ENCODE results near the gene TMED6.

The TMED6 gene

GRCh38 chr16:69322343-69322742 lies 29.2 kb downstream of the TMED6 start:
- no peak for DNase-seq

GRCh38 chr16:69321080-69321479 lies 30.5 kb downstream of the TMED6 start:
- DNase-seq = no peak

GRCh38 chr16:69320740-69321073 lies 30.9 kb downstream of the TMED6 start:
- no peak for DNase-seq

- no peak for DNase-seq
These were observed 31.5 kb downstream of the TMED6 start for GRCh38 chr16:69319826-69320739.

GRCh38 chr16:69319381-69319780 lies 32.2 kb downstream of the TMED6 start:
- no peak for DNase-seq

GRCh38 chr16:69318911-69319289 lies 32.7 kb downstream of the TMED6 start:
- no peak for DNase-seq

- no peak for DNase-seq
These were observed 33.2 kb downstream of the TMED6 start for GRCh38 chr16:69318177-69318910.

- DNase-seq = no peak
These were observed 35.0 kb downstream of the TMED6 start for GRCh38 chr16:69316595-69317034.

- no peak for DNase-seq
These were observed 35.9 kb downstream of the TMED6 start for GRCh38 chr16:69315486-69316311.

- DNase-seq = no peak
These were observed 37.1 kb downstream of the TMED6 start for GRCh38 chr16:69314534-69314933.

GRCh38 chr16:69313469-69313868 lies 38.1 kb downstream of the TMED6 start:
- no peak for DNase-seq

- DNase-seq = peak in 2 of 5 experiments; percentile 20 to 55
These were observed 39.8 kb downstream of the TMED6 start for GRCh38 chr16:69311533-69312387.

GRCh38 chr16:69310653-69311532 lies 40.7 kb downstream of the TMED6 start, which contains the start of gene VPS4A:
Gene VPS4A, plus strand, starts transcription at chr16:69311350. Its CDS starts 162 bp downstream, at chr16:69311512.
- peak; percentile 95 to 98 (median 95) for DNase-seq

- no peak for DNase-seq
These were observed 42.3 kb downstream of the TMED6 start for GRCh38 chr16:69309316-69309715.

GRCh38 chr16:69307856-69308255 lies 43.7 kb downstream of the TMED6 start:
- DNase-seq = no peak

- DNase-seq = no peak
These were observed 44.5 kb downstream of the TMED6 start for GRCh38 chr16:69307091-69307490.

- no peak for DNase-seq
These were observed 45.6 kb downstream of the TMED6 start for GRCh38 chr16:69306031-69306430.

GRCh38 chr16:69302301-69302700 lies 49.3 kb downstream of the TMED6 start:
- no peak for DNase-seq

- no peak for DNase-seq
These were observed 49.7 kb downstream of the TMED6 start for GRCh38 chr16:69301861-69302260.

- DNase-seq = no peak
These were observed 50.4 kb downstream of the TMED6 start for GRCh38 chr16:69301187-69301586.

- DNase-seq = no peak
These were observed 53.3 kb downstream of the TMED6 start for GRCh38 chr16:69298261-69298660.
